ENCODE measurements around the gene TENM3. TPM values are rescaled to one million over a fixed set of nuclear protein-coding genes. Genes with fewer than 3 reads are reported as not detected.

The TENM3 gene
- total and polyA plus RNA-seq, 2 donors (not counting 3 experiments of a cell fraction or from before 2014, with no cell fraction given): 3.2 to 6.2 TPM

DNA sequence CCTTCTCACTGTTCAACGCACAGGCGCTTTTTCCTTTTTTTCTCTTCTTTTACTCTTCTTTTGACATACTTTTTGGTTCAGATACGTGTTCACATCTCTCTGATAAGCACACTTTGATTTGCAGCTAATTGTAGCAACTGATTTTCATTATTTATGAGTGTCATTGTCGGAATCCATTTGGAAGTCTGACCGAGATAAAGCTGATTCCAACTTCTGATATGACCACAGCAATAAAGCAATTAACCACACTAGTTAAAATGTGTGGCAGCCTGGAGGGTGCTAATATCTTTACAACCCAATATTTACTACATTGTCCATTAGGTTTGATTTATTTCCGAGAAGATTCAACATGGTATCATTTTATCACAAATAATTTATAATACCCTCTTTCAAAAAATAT, 101.8 kb downstream of the TENM3 start:
- ChIA-PET CTCF (interaction anchor here (0.6 kb wide), 1 partner anchor 693 kb away, joined by 3 read pairs; no protein-coding TSS in a partner anchor), POLR2A (no interaction called here)
- Histone ChIP-seq H3K79me2 (ENCODE audit: control insufficient read depth, insufficient read depth, low read length) (no peaks in the 10 kb centered on the region), H3K9me3 (replicated peaks; ENCODE audit: control insufficient read depth, insufficient read depth, low read length) (no peaks in the 10 kb centered on the region), H3K4me3 (replicated peaks in 1 of 3; ENCODE audit: insufficient read depth in 1 of 3, low read depth in 1 of 3, low read length in 3 of 3) (no peak overlapping the region), H3K9me1 (replicated peaks; ENCODE audit: control insufficient read depth, extremely low read depth, insufficient read depth, low read length) (no peaks in the 10 kb centered on the region), H4K20me1 (replicated peaks; ENCODE audit: control insufficient read depth, extremely low read depth, insufficient read depth, low read length) (no peaks in the 10 kb centered on the region), H3K36me3 (ENCODE audit: control insufficient read depth in 2 of 2, extremely low read depth in 1 of 2, insufficient read depth in 2 of 2, low read length in 2 of 2) (no peaks in the 10 kb centered on the region), H3K9ac (replicated peaks; ENCODE audit: extremely low read depth, insufficient read depth, low read length) (no peak overlapping the region), H3K27ac (ENCODE audit: insufficient read depth, low read depth, low read length) (no peak overlapping the region), H3K4me1 (ENCODE audit: control insufficient read depth, extremely low read depth, insufficient read depth, low read length) (no peaks in the 10 kb centered on the region), H3K27me3 (ENCODE audit: control insufficient read depth in 2 of 2, insufficient read depth in 2 of 2, low read length in 2 of 2) (no peaks in the 10 kb centered on the region), H3K4me2 (ENCODE audit: insufficient read depth, low read length) (no peak overlapping the region), H2AFZ (ENCODE audit: low read depth, low read length) (no peak overlapping the region)
- TF ChIP-seq MYC (IDR thresholded peaks at IDR 0.05; ENCODE audit: low read depth, low read length) (no peak), EZH2 (IDR thresholded peaks at IDR 0.05; ENCODE audit: borderline replicate concordance, low read depth, low read length, severe bottlenecking) (no peak), POLR2A (IDR thresholded peaks at IDR 0.05; ENCODE audit: low read depth, low read length) (no peak), FOS (IDR thresholded peaks at IDR 0.05; ENCODE audit: borderline replicate concordance, insufficient read depth, low read length) (no peak), POLR2AphosphoS5 (IDR thresholded peaks at IDR 0.05; ENCODE audit: insufficient read depth, low read depth, low read length) (no peak), JUN (IDR thresholded peaks at IDR 0.05; ENCODE audit: borderline replicate concordance, insufficient read depth, insufficient read length, low read depth) (no peak), GATA2 (IDR thresholded peaks at IDR 0.05; ENCODE audit: insufficient read depth, insufficient read length, low read depth, low read length) (no peak)
- TF ChIP-seq, protein P1, sequence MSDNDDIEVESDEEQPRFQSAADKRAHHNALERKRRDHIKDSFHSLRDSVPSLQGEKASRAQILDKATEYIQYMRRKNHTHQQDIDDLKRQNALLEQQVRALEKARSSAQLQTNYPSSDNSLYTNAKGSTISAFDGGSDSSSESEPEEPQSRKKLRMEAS (IDR thresholded peaks at IDR 0.05; ENCODE audit: insufficient read depth, insufficient read length): no peak
- TF ChIP-seq, protein P2, sequence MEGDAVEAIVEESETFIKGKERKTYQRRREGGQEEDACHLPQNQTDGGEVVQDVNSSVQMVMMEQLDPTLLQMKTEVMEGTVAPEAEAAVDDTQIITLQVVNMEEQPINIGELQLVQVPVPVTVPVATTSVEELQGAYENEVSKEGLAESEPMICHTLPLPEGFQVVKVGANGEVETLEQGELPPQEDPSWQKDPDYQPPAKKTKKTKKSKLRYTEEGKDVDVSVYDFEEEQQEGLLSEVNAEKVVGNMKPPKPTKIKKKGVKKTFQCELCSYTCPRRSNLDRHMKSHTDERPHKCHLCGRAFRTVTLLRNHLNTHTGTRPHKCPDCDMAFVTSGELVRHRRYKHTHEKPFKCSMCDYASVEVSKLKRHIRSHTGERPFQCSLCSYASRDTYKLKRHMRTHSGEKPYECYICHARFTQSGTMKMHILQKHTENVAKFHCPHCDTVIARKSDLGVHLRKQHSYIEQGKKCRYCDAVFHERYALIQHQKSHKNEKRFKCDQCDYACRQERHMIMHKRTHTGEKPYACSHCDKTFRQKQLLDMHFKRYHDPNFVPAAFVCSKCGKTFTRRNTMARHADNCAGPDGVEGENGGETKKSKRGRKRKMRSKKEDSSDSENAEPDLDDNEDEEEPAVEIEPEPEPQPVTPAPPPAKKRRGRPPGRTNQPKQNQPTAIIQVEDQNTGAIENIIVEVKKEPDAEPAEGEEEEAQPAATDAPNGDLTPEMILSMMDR (IDR thresholded peaks at IDR 0.05; ENCODE audit: extremely low read depth in 1 of 2, insufficient read depth in 1 of 2, low read depth in 1 of 2, low read length in 2 of 2): no peak
- BruUV-seq (replicated peaks): no TSS peak
- DNase-seq (ENCODE audit: low read depth, low spot score): no peak
- FAIRE-seq: no peak
- dilution Hi-C loops (cut with MboI; ENCODE audit: extremely low pct_ligation_motif_present, low sequenced_read_pairs): no loop called here
- intact Hi-C loops (cut with micrococcal nuclease): no loop called here
